Natural killer cell (primary cell): Measurements from ENCODE around the gene GPATCH2. TPM values are rescaled to one million over a fixed set of nuclear protein-coding genes. Genes with fewer than 3 reads are reported as not detected.

Experiments used
- ATAC-seq, 3 donors: fragments of 150-1000 bp in 2 of 3; fragments of 200-7000 bp in 1 of 3; cut with Tn5 transposase; 1 replicate in 1 of 3; 2 replicates in 2 of 3; pipeline ENCODE4 v1.10.0; 2021; ENCODE audit warnings: mild to moderate bottlenecking in 2 of 3, moderate library complexity in 2 of 3
- DNase-seq, 2 donors: peaks; one replicate each; pipeline versions ENCODE4 v3.0.0 to v3.0.0-alpha.2; 2013 to 2021; ENCODE audit warnings: mixed read lengths in 1 of 2
- H3K27ac ChIP-seq: one replicate; pipeline ENCODE4 v1.5.1; 2013; ENCODE audit warnings: mild to moderate bottlenecking, low read length
- H3K27me3 ChIP-seq: one replicate; pipeline ENCODE4 v1.6.1; 2013; ENCODE audit warnings: low read length; ENCODE audit not compliant: control insufficient read depth, insufficient read depth
- H3K36me3 ChIP-seq: one replicate; pipeline ENCODE4 v1.6.1; 2013; ENCODE audit warnings: low read length; ENCODE audit not compliant: control insufficient read depth, insufficient read depth
- H3K4me1 ChIP-seq: one replicate; pipeline ENCODE4 v1.6.1; 2013; ENCODE audit warnings: low read length; ENCODE audit not compliant: control insufficient read depth, insufficient read depth
- H3K4me3 ChIP-seq: one replicate; pipeline ENCODE4 v1.5.1; 2013; ENCODE audit warnings: low read length
- H3K9me3 ChIP-seq: one replicate; pipeline ENCODE4 v1.6.1; 2013; ENCODE audit warnings: low read length; ENCODE audit not compliant: control insufficient read depth, insufficient read depth
- H3K27ac Mint-ChIP-seq, 2 donors: one replicate each; pipeline ENCODE4 v1.8.0; 2022; ENCODE audit warnings: mild to moderate bottlenecking in 2 of 2, mixed read lengths in 2 of 2, moderate library complexity in 1 of 2
- H3K27me3 Mint-ChIP-seq, 2 donors: one replicate each; pipeline ENCODE4 v1.8.0; 2022; ENCODE audit warnings: low read depth in 2 of 2, mixed read lengths in 2 of 2
- H3K36me3 Mint-ChIP-seq: one replicate; pipeline ENCODE4 v1.8.0; 2022; ENCODE audit warnings: mixed read lengths
- H3K4me1 Mint-ChIP-seq, 2 donors: one replicate each; pipeline ENCODE4 v1.8.0; 2022; ENCODE audit warnings: mixed read lengths in 2 of 2
- H3K4me3 Mint-ChIP-seq: one replicate; pipeline ENCODE4 v1.8.0; 2022; ENCODE audit warnings: mild to moderate bottlenecking, moderate library complexity, mixed read lengths
- H3K9me3 Mint-ChIP-seq, 2 donors: one replicate each; pipeline ENCODE4 v1.8.0; 2022; ENCODE audit warnings: mixed read lengths in 2 of 2
- WGBS: methylation state at CpG from one replicate; pipeline ENCODE4 v1.1.7; 2013; ENCODE audit warnings: missing lambda C conversion rate; ENCODE audit not compliant: insufficient coverage; 5-methylcytosine and 5-hydroxymethylcytosine counted together
- intact Hi-C: fragments of 100-400 bp; cut with micrococcal nuclease; formaldehyde crosslinking; loops from one replicate; pipeline ENCODE4 v1.14.2; 2022
- total RNA-seq, 4 donors: library from RNA; stranded (reverse); fragments of 120-200 nt in 1 of 4; gene quantifications; one replicate each; pipeline versions ENCODE4 v1.2.3 to v1.2.4, GENCODE V29; 2013 to 2022
- TF ChIP-seq, protein P1 (sequence below): fragments of 200-600 bp; IDR thresholded peaks from one replicate; pipeline ENCODE4 v1.8.0; 2022; ENCODE audit warnings: antibody characterized with exemption

GPATCH2 gene
- total RNA-seq, 3 donors from 2014 or later (not counting 1 experiment from before 2014, with no cell fraction given), result 10.4 to 15.4 (median 11.7) TPM

GRCh38 chr1:217522277-217522676 lies 108.6 kb downstream of the GPATCH2 start:
- no peak overlapping the region for H3K4me3 Mint-ChIP-seq
- H3K27ac ChIP-seq, result no peak overlapping the region
- ATAC-seq, result no peak
- no peaks in the 10 kb centered on the region for H3K36me3 ChIP-seq
- no peaks in the 10 kb centered on the region for H3K27me3 ChIP-seq
- no peak for DNase-seq
- H3K27me3 Mint-ChIP-seq, result no peaks in the 10 kb centered on the region
- no peaks in the 10 kb centered on the region for H3K4me1 Mint-ChIP-seq
- H3K9me3 Mint-ChIP-seq, result no peaks in the 10 kb centered on the region
- H3K9me3 ChIP-seq, result no peaks in the 10 kb centered on the region
- H3K36me3 Mint-ChIP-seq, result no peaks in the 10 kb centered on the region
- no peak overlapping the region for H3K27ac Mint-ChIP-seq
- intact Hi-C loops, result no loop called here
- no peaks in the 10 kb centered on the region for H3K4me1 ChIP-seq
- 100% methylated on average over 1 of the region's 3 CpGs for WGBS
- H3K4me3 ChIP-seq, result no peak overlapping the region
- TF ChIP-seq, protein P1, sequence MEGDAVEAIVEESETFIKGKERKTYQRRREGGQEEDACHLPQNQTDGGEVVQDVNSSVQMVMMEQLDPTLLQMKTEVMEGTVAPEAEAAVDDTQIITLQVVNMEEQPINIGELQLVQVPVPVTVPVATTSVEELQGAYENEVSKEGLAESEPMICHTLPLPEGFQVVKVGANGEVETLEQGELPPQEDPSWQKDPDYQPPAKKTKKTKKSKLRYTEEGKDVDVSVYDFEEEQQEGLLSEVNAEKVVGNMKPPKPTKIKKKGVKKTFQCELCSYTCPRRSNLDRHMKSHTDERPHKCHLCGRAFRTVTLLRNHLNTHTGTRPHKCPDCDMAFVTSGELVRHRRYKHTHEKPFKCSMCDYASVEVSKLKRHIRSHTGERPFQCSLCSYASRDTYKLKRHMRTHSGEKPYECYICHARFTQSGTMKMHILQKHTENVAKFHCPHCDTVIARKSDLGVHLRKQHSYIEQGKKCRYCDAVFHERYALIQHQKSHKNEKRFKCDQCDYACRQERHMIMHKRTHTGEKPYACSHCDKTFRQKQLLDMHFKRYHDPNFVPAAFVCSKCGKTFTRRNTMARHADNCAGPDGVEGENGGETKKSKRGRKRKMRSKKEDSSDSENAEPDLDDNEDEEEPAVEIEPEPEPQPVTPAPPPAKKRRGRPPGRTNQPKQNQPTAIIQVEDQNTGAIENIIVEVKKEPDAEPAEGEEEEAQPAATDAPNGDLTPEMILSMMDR, result no peak

DNA sequence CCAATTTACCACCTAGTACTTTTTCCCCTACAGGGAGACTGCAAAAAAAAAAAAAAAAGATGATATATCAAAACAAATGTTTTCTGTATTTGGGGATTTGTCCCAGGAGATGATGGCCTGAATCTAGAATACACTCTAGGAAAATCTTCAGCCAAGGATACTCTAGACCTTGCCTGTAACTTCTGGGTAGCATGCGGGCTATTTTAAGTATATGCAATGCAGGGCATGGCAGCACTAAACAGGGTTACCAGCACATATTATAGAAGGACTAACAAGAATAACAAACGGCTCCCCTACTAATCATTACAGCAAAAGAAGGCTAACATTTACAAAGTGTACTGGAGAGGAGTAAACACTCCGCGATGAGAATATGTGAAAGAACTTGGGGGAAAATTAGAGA lies 109.6 kb downstream of the GPATCH2 start:
- no peak overlapping the region for H3K27ac ChIP-seq
- Mint-ChIP-seq H3K4me3 (no peak overlapping the region), H3K36me3 (no peaks in the 10 kb centered on the region), H3K4me1 (no peaks in the 10 kb centered on the region), H3K27me3 (no peaks in the 10 kb centered on the region), H3K27ac (no peak overlapping the region), H3K9me3 (no peaks in the 10 kb centered on the region)
- DNase-seq, result no peak
- H3K27me3 ChIP-seq, result no peaks in the 10 kb centered on the region
- intact Hi-C loops, result no loop called here
- no peak for ATAC-seq
- H3K4me1 ChIP-seq, result no peaks in the 10 kb centered on the region
- 100% methylated on average over 1 of the region's 4 CpGs for WGBS
- no peaks in the 10 kb centered on the region for H3K36me3 ChIP-seq
- no peak overlapping the region for H3K4me3 ChIP-seq
- TF ChIP-seq, protein P1, result no peak
- H3K9me3 ChIP-seq, result no peaks in the 10 kb centered on the region

DNA sequence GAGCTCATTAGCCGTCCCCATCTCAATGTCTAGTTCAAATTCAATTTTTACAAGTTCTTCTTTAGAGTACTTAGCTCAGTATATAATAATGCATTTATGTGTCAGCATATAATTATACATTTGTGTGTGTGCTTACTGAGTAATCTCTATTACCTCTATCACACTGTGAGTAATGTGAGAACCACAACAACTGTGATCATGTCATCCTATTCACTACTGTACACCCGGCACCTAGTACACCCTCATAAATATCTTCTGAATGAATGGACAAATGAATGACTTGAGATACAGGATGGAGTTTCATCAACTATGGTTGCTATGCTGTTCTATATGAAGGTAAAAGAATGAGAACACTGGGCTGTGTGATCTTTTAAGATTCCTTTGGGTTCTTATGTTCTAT lies 124.0 kb downstream of the GPATCH2 start:
- no peak overlapping the region for H3K4me3 ChIP-seq
- H3K4me3 Mint-ChIP-seq, result no peak overlapping the region
- 86% methylated on average over 1 of the region's 2 CpGs for WGBS
- H3K36me3 ChIP-seq, result peaks cover 2% of the 10 kb centered on the region
- no peak overlapping the region for H3K27ac ChIP-seq
- H3K27me3 ChIP-seq, result no peaks in the 10 kb centered on the region
- no peaks in the 10 kb centered on the region for H3K27me3 Mint-ChIP-seq
- H3K9me3 ChIP-seq, result no peaks in the 10 kb centered on the region
- H3K27ac Mint-ChIP-seq, result no peak overlapping the region
- H3K36me3 Mint-ChIP-seq, result no peaks in the 10 kb centered on the region
- no peaks in the 10 kb centered on the region for H3K4me1 ChIP-seq
- ATAC-seq (no peak), DNase-seq (no peak)
- TF ChIP-seq, protein P1, result no peak
- peaks cover 0 to 5% of the 10 kb centered on the region in 2 donors for H3K4me1 Mint-ChIP-seq
- intact Hi-C loops, result no loop called here
- H3K9me3 Mint-ChIP-seq, result peaks cover 0 to 2% of the 10 kb centered on the region in 2 donors

DNA sequence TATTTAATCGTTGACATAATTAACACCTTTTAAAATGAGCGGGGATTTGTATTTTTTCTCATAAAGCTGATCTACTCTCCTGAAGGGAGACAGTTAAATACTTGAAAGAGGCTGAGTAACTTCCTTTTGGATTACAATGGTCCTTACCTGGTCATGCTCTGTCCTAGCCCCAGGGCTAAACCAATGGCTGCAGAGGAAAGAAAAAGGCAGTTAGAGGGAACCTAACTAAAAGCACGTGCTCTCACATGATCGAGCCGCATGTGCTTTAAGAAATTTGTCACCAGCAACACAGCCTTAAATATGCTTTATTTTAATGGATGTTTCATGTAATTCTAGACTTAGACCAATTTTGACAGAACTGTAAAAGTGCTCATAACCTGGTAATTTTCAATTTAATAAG lies 132.7 kb downstream of the GPATCH2 start:
- no peak overlapping the region for H3K27ac Mint-ChIP-seq
- intact Hi-C loops, result no loop called here
- Histone ChIP-seq H3K27me3 (no peaks in the 10 kb centered on the region), H3K36me3 (peaks cover 2% of the 10 kb centered on the region), H3K9me3 (no peaks in the 10 kb centered on the region), H3K4me3 (no peak overlapping the region), H3K27ac (no peak overlapping the region), H3K4me1 (no peaks in the 10 kb centered on the region)
- no peaks in the 10 kb centered on the region for H3K27me3 Mint-ChIP-seq
- H3K9me3 Mint-ChIP-seq, result peaks cover 0 to 2% of the 10 kb centered on the region in 2 donors
- no peak overlapping the region for H3K4me3 Mint-ChIP-seq
- no peaks in the 10 kb centered on the region for H3K4me1 Mint-ChIP-seq
- H3K36me3 Mint-ChIP-seq, result peaks cover 2% of the 10 kb centered on the region
- TF ChIP-seq, protein P1, result no peak
- WGBS, result 89% methylated on average over 2 of the region's 5 CpGs
- no peak for ATAC-seq
- DNase-seq, result no peak
